H1 (cell line): ENCODE results near the gene STYXL1. TPM values are rescaled to one million over a fixed set of nuclear protein-coding genes. Genes with fewer than 3 reads are reported as not detected.

Experiments used
- BRCA1 ChIP-seq: IDR thresholded peaks from 2 replicates; pipeline ENCODE4 v1.6.1; 2012; ENCODE audit warnings: low read depth, low read length, improper control_type of control experiment
- SP2 ChIP-seq: IDR thresholded peaks from 2 replicates; pipeline ENCODE4 v1.6.1; 2012; ENCODE audit warnings: mild to moderate bottlenecking, low read length, inconsistent platforms
- polyA plus RNA-seq, 7 experiments: library from polyadenylated mRNA; depleted of rRNA in 3 of 7; stranded (reverse) in 5 of 7; unstranded in 2 of 7; fragments of >200 nt in 5 of 7; fragments of 200-250 nt in 2 of 7; gene quantifications; 1 replicate in 5 of 7; 2 replicates in 1 of 7; 4 replicates in 1 of 7; pipeline versions ENCODE4 v1.2.1 to v1.2.3, GENCODE V29; 2011 to 2013; ENCODE audit warnings: missing spikeins in 2 of 7, mixed read lengths in 2 of 7
- total RNA-seq: library from RNA; stranded (reverse); fragmentation: NEBNext Ultra II Directional; extraction: Animal tissue kit (Norgen Biotek cat#: 25700); gene quantifications from 2 replicates; pipeline ENCODE4 v1.2.1, GENCODE V29; 2021
- TF ChIP-seq, protein P1 (sequence below): IDR thresholded peaks from 2 replicates; pipeline ENCODE4 v1.6.1; 2012; ENCODE audit warnings: inconsistent platforms
- TF ChIP-seq, protein P2 (sequence below): IDR thresholded peaks from 2 replicates; pipeline ENCODE4 v1.6.1; 2011; ENCODE audit warnings: low read depth, mild to moderate bottlenecking, low read length; ENCODE audit not compliant: insufficient read depth

STYXL1 gene
- total and polyA plus RNA-seq, 2 of the 8 experiments (the other 6 are each of a cell fraction or from before 2014, with no cell fraction given), result 32.3 to 53.9 TPM

DNA sequence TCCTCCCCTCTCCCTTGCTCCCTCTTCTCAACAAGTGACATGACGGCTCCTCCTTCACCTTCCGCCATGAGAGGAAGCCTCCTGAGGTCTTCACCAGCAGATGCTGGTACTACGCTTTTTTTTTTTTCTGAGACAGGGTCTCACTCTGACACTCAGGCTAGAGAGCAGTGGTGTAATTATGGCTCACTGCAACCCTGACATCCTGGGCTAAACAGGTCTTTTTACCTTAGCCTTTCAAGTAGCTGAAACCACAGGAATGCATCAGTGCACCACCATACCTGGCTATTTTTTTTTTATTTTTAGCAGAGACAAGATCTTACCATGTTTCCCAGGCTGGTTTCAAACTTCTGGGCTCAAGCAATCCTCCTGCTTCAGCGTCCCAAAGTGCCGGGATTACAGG is 43.7 kb upstream of the STYXL1 start (continued):
- TF ChIP-seq, protein P1, sequence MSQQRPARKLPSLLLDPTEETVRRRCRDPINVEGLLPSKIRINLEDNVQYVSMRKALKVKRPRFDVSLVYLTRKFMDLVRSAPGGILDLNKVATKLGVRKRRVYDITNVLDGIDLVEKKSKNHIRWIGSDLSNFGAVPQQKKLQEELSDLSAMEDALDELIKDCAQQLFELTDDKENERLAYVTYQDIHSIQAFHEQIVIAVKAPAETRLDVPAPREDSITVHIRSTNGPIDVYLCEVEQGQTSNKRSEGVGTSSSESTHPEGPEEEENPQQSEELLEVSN, result no peak
- no peak for TF ChIP-seq BRCA1
- no peak for TF ChIP-seq SP2
- TF ChIP-seq, protein P2, sequence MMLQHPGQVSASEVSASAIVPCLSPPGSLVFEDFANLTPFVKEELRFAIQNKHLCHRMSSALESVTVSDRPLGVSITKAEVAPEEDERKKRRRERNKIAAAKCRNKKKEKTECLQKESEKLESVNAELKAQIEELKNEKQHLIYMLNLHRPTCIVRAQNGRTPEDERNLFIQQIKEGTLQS, result no peak
